PFSK-1 (cell line): ENCODE results near the gene S100A5.

Source experiments
- POLR2AphosphoS5 ChIP-seq: IDR thresholded peaks from 2 replicates; pipeline ENCODE4 v1.6.1; 2012; ENCODE audit warnings: low read depth, mild to moderate bottlenecking, control low read depth, low read length, moderate library complexity
- REST ChIP-seq, 2 experiments: IDR thresholded peaks; 2 replicates each; pipeline versions ENCODE4 v1.6.1 to v1.8.0; 2011 to 2012; ENCODE audit warnings: low read depth in 2 of 2, low read length in 2 of 2, control low read depth in 1 of 2, inconsistent platforms in 1 of 2, mild to moderate bottlenecking in 1 of 2, moderate library complexity in 1 of 2; ENCODE audit not compliant: insufficient read depth in 1 of 2
- SIN3A ChIP-seq: IDR thresholded peaks from 2 replicates; pipeline ENCODE4 v1.6.1; 2012; ENCODE audit warnings: mild to moderate bottlenecking, low read length, moderate library complexity, borderline replicate concordance; ENCODE audit not compliant: insufficient read depth

- TF ChIP-seq POLR2AphosphoS5 (no peak), SIN3A (no peak), REST (IDR thresholded peaks at IDR 0.05; ENCODE audit: insufficient read depth in 1 of 2, low read depth in 2 of 2, low read length in 2 of 2) (no peak)
Measured at GRCh38 chr1:153553830-153554541, 13.3 kb upstream of the S100A5 start.
